GM23248 (cell line): ENCODE measurements around the gene CLDND2.
"Not testable (repeated sequence)": the region's sequence is repeated elsewhere in the genome, so short reads cannot be mapped to it uniquely, and the experiment has no call there.

Source experiments
- EZH2 ChIP-seq: fragments of 200-600 bp; sonication (generic); IDR thresholded peaks from 2 replicates; pipeline ENCODE4 v1.6.1; 2018; ENCODE audit warnings: antibody characterized with exemption, mild to moderate bottlenecking; ENCODE audit not compliant: insufficient read depth, poor library complexity, severe bottlenecking
- EZH2phosphoT487 ChIP-seq: fragments of 200-600 bp; sonication (generic); IDR thresholded peaks from 2 replicates; pipeline ENCODE4 v1.6.1; 2018; ENCODE audit warnings: antibody characterized with exemption, moderate library complexity, mild to moderate bottlenecking, low read depth; ENCODE audit not compliant: insufficient read depth

DNA sequence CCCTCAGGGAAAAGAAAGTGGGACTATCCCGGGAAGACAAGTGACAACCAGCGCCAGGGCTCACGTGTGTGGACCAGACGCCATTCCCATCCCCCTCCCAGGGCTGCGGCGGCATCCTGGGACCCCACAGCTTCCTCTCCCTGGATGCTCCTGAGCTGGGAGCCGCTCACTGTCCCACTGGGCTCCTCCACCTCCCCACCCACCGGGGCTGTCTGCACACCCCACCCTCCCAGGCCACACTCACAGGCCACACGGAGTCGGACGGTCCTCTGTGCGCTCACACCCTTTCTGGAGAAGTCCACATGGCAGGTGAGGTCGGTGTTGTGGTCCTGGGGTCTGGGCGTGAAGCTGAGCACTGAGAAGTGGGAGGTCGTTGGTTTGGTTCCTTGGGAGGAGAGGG is 47.6 kb upstream of the CLDND2 start:
- not testable (repeated sequence) for TF ChIP-seq EZH2phosphoT487, EZH2
